B cell (primary cell): ENCODE measurements around the gene PARVB.

Experiments
- CTCF ChIP-seq: fragments of 200-600 bp; IDR thresholded peaks from one replicate; pipeline ENCODE4 v1.8.0; 2022; ENCODE audit warnings: antibody characterized with exemption, mild to moderate bottlenecking
- EZH2 ChIP-seq: IDR thresholded peaks from 2 replicates; pipeline ENCODE4 v1.6.1; 2012; ENCODE audit warnings: borderline replicate concordance, low read depth, mild to moderate bottlenecking, moderate library complexity, low read length; ENCODE audit not compliant: insufficient read depth, poor library complexity, severe bottlenecking

- TF ChIP-seq CTCF (no peak), EZH2 (no peak)
Observed at GRCh38 chr22:44214187-44214586, 190.1 kb downstream of the PARVB start.
